ENCODE data around the gene PRKCE.

GRCh38 chr2:45879936-45880335 lies 228.5 kb downstream of the PRKCE start:
- TF ChIP-seq, protein P1, sequence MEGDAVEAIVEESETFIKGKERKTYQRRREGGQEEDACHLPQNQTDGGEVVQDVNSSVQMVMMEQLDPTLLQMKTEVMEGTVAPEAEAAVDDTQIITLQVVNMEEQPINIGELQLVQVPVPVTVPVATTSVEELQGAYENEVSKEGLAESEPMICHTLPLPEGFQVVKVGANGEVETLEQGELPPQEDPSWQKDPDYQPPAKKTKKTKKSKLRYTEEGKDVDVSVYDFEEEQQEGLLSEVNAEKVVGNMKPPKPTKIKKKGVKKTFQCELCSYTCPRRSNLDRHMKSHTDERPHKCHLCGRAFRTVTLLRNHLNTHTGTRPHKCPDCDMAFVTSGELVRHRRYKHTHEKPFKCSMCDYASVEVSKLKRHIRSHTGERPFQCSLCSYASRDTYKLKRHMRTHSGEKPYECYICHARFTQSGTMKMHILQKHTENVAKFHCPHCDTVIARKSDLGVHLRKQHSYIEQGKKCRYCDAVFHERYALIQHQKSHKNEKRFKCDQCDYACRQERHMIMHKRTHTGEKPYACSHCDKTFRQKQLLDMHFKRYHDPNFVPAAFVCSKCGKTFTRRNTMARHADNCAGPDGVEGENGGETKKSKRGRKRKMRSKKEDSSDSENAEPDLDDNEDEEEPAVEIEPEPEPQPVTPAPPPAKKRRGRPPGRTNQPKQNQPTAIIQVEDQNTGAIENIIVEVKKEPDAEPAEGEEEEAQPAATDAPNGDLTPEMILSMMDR (IDR thresholded peaks at IDR 0.05), result no peak
- TF ChIP-seq POLR2AphosphoS5 (IDR thresholded peaks at IDR 0.05; ENCODE audit: low read depth, low read length), result no peak
- no peak for TF ChIP-seq SIN3A (IDR thresholded peaks at IDR 0.05; ENCODE audit: borderline replicate concordance, insufficient read depth, low read depth, low read length)
- TF ChIP-seq TCF7L2 (IDR thresholded peaks at IDR 0.05; ENCODE audit: low read depth, low read length), result no peak
- no peak for TF ChIP-seq REST (IDR thresholded peaks at IDR 0.05; ENCODE audit: insufficient read depth in 1 of 2, low read depth in 2 of 2, low read length in 1 of 2)
